HepG2 (cell line): ENCODE measurements around the gene ITPK1. TPM values are rescaled to one million over a fixed set of nuclear protein-coding genes. Genes with fewer than 3 reads are reported as not detected.
A peak's percentile ranks its signal among the peaks of the same experiment; 100 is the strongest.

Experiments used
- AKAP8 ChIP-seq: sonication (generic); formaldehyde crosslinking; IDR thresholded peaks from 2 replicates; pipeline ENCODE4 v1.5.1; 2020; ENCODE audit warnings: mild to moderate bottlenecking, missing genetic modification reagents
- CHCHD3 ChIP-seq: sonication (generic); formaldehyde crosslinking; IDR thresholded peaks from 2 replicates; pipeline ENCODE4 v1.8.0; 2022; ENCODE audit warnings: mild to moderate bottlenecking, missing genetic modification reagents, moderate library complexity
- CHD2 ChIP-seq: IDR thresholded peaks from 2 replicates; pipeline ENCODE4 v1.6.1; 2011; ENCODE audit warnings: low read depth, low read length, improper control_type of control experiment
- EEA1 ChIP-seq: sonication (generic); formaldehyde crosslinking; IDR thresholded peaks from 2 replicates; pipeline ENCODE4 v1.5.1; 2020; ENCODE audit warnings: mild to moderate bottlenecking, missing genetic modification reagents, borderline replicate concordance
- HNRNPL ChIP-seq: fragments of 200-400 bp; formaldehyde crosslinking; IDR thresholded peaks from 2 replicates; pipeline ENCODE4 v1.6.1; 2017; ENCODE audit warnings: mild to moderate bottlenecking, low read depth, low read length
- SRSF9 ChIP-seq: fragments of 200-400 bp; formaldehyde crosslinking; IDR thresholded peaks from 2 replicates; pipeline ENCODE4 v1.6.1; 2018; ENCODE audit warnings: borderline replicate concordance, mild to moderate bottlenecking, low read depth, low read length; ENCODE audit not compliant: insufficient read depth, poor library complexity, severe bottlenecking
- SSRP1 ChIP-seq: IDR thresholded peaks from 2 replicates; pipeline ENCODE4 v1.6.1; 2016; ENCODE audit warnings: control low read depth
- ZMYM3 ChIP-seq: sonication (generic); formaldehyde crosslinking; IDR thresholded peaks from 2 replicates; pipeline ENCODE4 v1.5.1; 2020; ENCODE audit warnings: mild to moderate bottlenecking, missing genetic modification reagents
- polyA plus RNA-seq, 8 experiments: library from polyadenylated mRNA; depleted of rRNA in 3 of 8; stranded (reverse) in 7 of 8; unstranded in 1 of 8; fragments of >200 nt; fragmentation: Illumina TruSeq in 4 of 8; extraction: Trizol in 4 of 8; gene quantifications; 2 replicates each; pipeline versions ENCODE4 v1.2.1 to v1.2.3, GENCODE V29; 2011 to 2016; ENCODE audit warnings: low read depth in 4 of 8, missing spikeins in 1 of 8, mixed read lengths in 1 of 8; ENCODE audit not compliant: insufficient read depth in 1 of 8
- total RNA-seq, 5 experiments: library from RNA; depleted of rRNA; stranded (reverse); fragments of >200 nt; fragmentation: Illumina TruSeq; extraction: Trizol; gene quantifications; 2 replicates each; pipeline ENCODE4 v1.2.3, GENCODE V29; 2016; ENCODE audit warnings: low read depth in 1 of 5
- TF ChIP-seq, protein P1 (sequence below): sonication (generic); formaldehyde crosslinking; IDR thresholded peaks from 2 replicates; pipeline ENCODE4 v1.5.0; 2020; ENCODE audit warnings: mild to moderate bottlenecking, missing genetic modification reagents, borderline replicate concordance
- TF ChIP-seq, protein P2 (sequence below): sonication (generic); formaldehyde crosslinking; IDR thresholded peaks from 2 replicates; pipeline ENCODE4 v1.9.0; 2022; ENCODE audit warnings: missing genetic modification reagents, mild to moderate bottlenecking, borderline replicate concordance
- TF ChIP-seq, protein P3 (sequence below), 2 experiments: sonication (generic) in 1 of 2; formaldehyde crosslinking in 1 of 2; IDR thresholded peaks; 2 replicates each; pipeline versions ENCODE4 v1.4.0 to v1.6.1; 2016 to 2020; ENCODE audit warnings: borderline replicate concordance in 1 of 2, low read depth in 1 of 2, mild to moderate bottlenecking in 1 of 2, missing genetic modification reagents in 1 of 2

Gene ITPK1
- total and polyA plus RNA-seq, 2 of the 13 experiments (the other 11 are each of a cell fraction or from before 2014, with no cell fraction given), result 20.5 to 47.5 TPM

DNA sequence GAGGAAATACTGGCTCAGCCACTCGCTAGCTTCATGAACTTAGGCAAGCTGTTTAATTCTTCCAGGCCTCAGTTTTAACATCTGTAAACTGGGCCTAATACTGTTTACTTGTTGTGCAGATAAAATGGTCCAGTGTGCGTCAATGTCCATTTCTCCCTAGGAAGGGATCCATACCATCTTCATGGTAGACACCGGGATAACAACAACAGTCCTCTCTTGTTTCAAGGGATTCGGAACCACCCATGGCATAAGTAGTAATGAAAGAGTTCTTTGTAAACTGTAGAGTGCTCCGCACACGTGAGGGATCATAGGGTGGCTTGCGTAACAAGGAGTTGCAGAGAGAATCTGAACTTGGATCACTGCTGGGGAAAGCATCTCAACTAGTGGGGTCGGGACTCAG is 210.1 kb downstream of the ITPK1 start (continued):
- TF ChIP-seq AKAP8 (CRISPR knock-in tag) (no peak), ZMYM3 (peak; percentile 95), CHD2 (no peak), SSRP1 (CRISPR knock-in tag) (peak; percentile 81; the same call in 1 of the 2 replicates), SRSF9 (no peak), HNRNPL (no peak), CHCHD3 (CRISPR knock-in tag) (no peak), EEA1 (CRISPR knock-in tag) (no peak)
- TF ChIP-seq, protein P1, sequence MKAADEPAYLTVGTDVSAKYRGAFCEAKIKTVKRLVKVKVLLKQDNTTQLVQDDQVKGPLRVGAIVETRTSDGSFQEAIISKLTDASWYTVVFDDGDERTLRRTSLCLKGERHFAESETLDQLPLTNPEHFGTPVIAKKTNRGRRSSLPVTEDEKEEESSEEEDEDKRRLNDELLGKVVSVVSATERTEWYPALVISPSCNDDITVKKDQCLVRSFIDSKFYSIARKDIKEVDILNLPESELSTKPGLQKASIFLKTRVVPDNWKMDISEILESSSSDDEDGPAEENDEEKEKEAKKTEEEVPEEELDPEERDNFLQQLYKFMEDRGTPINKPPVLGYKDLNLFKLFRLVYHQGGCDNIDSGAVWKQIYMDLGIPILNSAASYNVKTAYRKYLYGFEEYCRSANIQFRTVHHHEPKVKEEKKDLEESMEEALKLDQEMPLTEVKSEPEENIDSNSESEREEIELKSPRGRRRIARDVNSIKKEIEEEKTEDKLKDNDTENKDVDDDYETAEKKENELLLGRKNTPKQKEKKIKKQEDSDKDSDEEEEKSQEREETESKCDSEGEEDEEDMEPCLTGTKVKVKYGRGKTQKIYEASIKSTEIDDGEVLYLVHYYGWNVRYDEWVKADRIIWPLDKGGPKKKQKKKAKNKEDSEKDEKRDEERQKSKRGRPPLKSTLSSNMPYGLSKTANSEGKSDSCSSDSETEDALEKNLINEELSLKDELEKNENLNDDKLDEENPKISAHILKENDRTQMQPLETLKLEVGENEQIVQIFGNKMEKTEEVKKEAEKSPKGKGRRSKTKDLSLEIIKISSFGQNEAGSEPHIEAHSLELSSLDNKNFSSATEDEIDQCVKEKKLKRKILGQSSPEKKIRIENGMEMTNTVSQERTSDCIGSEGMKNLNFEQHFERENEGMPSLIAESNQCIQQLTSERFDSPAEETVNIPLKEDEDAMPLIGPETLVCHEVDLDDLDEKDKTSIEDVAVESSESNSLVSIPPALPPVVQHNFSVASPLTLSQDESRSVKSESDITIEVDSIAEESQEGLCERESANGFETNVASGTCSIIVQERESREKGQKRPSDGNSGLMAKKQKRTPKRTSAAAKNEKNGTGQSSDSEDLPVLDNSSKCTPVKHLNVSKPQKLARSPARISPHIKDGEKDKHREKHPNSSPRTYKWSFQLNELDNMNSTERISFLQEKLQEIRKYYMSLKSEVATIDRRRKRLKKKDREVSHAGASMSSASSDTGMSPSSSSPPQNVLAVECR (CRISPR knock-in tag), result peak; percentile 40; the same call in 1 of the 2 replicates
- TF ChIP-seq, protein P2, sequence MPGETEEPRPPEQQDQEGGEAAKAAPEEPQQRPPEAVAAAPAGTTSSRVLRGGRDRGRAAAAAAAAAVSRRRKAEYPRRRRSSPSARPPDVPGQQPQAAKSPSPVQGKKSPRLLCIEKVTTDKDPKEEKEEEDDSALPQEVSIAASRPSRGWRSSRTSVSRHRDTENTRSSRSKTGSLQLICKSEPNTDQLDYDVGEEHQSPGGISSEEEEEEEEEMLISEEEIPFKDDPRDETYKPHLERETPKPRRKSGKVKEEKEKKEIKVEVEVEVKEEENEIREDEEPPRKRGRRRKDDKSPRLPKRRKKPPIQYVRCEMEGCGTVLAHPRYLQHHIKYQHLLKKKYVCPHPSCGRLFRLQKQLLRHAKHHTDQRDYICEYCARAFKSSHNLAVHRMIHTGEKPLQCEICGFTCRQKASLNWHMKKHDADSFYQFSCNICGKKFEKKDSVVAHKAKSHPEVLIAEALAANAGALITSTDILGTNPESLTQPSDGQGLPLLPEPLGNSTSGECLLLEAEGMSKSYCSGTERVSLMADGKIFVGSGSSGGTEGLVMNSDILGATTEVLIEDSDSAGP (CRISPR knock-in tag), result no peak
- TF ChIP-seq, protein P3, sequence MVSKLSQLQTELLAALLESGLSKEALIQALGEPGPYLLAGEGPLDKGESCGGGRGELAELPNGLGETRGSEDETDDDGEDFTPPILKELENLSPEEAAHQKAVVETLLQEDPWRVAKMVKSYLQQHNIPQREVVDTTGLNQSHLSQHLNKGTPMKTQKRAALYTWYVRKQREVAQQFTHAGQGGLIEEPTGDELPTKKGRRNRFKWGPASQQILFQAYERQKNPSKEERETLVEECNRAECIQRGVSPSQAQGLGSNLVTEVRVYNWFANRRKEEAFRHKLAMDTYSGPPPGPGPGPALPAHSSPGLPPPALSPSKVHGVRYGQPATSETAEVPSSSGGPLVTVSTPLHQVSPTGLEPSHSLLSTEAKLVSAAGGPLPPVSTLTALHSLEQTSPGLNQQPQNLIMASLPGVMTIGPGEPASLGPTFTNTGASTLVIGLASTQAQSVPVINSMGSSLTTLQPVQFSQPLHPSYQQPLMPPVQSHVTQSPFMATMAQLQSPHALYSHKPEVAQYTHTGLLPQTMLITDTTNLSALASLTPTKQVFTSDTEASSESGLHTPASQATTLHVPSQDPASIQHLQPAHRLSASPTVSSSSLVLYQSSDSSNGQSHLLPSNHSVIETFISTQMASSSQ (IDR thresholded peaks at IDR 0.05; ENCODE audit: low read depth), result no peak
- TF ChIP-seq, protein P3 (CRISPR knock-in tag; IDR thresholded peaks at IDR 0.05; ENCODE audit: borderline replicate concordance), result no peak; the same call in 1 of the 2 replicates
- TF ChIP-seq, all 625 proteins: peak for 91
